Vagina (tissue), 2 donors: Measurements from ENCODE around the gene ZNF12. TPM values are rescaled to one million over a fixed set of nuclear protein-coding genes. Genes with fewer than 3 reads are reported as not detected.

ENCODE experiments used
- DNase-seq, 2 donors: peaks; one replicate each; pipeline ENCODE4 v3.0.0-alpha.2; 2017; ENCODE audit errors: extremely low spot score in 2 of 2
- H3K27ac ChIP-seq: fragments of 200-600 bp; sonication (generic); one replicate; pipeline ENCODE4 v1.5.1; 2019
- H3K27me3 ChIP-seq: fragments of 200-600 bp; sonication (generic); one replicate; pipeline ENCODE4 v1.5.1; 2019
- H3K36me3 ChIP-seq, 2 donors: fragments of 200-600 bp; sonication (generic); one replicate each; pipeline ENCODE4 v1.5.1; 2017 to 2019
- H3K4me1 ChIP-seq: fragments of 200-600 bp; sonication (generic); one replicate; pipeline ENCODE4 v1.5.1; 2019
- H3K4me3 ChIP-seq, 2 donors: fragments of 200-600 bp; sonication (generic); 1 replicate in 1 of 2; 2 replicates in 1 of 2; pipeline ENCODE4 v1.5.1; 2016 to 2019
- H3K9me3 ChIP-seq: fragments of 200-600 bp; sonication (generic); one replicate; pipeline ENCODE4 v1.5.1; 2019
- POLR2A ChIP-seq, 2 donors: fragments of 450-650 bp; IDR thresholded peaks; one replicate each; pipeline ENCODE4 v1.6.1; 2017; ENCODE audit warnings: antibody characterized with exemption in 2 of 2, mild to moderate bottlenecking in 2 of 2, moderate library complexity in 2 of 2
- POLR2AphosphoS5 ChIP-seq, 2 donors: sonication (generic); formaldehyde crosslinking; IDR thresholded peaks; one replicate each; pipeline ENCODE4 v1.9.0; 2017; ENCODE audit warnings: antibody characterized with exemption in 2 of 2, mild to moderate bottlenecking in 2 of 2, low read depth in 1 of 2; ENCODE audit not compliant: insufficient read depth in 1 of 2
- intact Hi-C: fragments of 100-400 bp; cut with DNase I; formaldehyde crosslinking; loops from one replicate; pipeline ENCODE4 v1.15.1; 2023
- total RNA-seq: library from RNA; depleted of rRNA; stranded (reverse); fragments of >200 nt; gene quantifications from one replicate; pipeline ENCODE4 v1.2.3, GENCODE V29; 2016
- TF ChIP-seq, protein P1 (sequence below), 3 experiments: fragments of 450-650 bp in 2 of 3; fragments of 200-600 bp in 1 of 3; sonication (generic) in 1 of 3; IDR thresholded peaks; one replicate each; pipeline ENCODE4 v1.5.1; 2017 to 2019; ENCODE audit warnings: antibody characterized with exemption in 3 of 3, mild to moderate bottlenecking in 2 of 3, moderate library complexity in 2 of 3

Gene ZNF12
- total RNA-seq, 1 donor from 2014 or later = 49.8 TPM

- no peak for TF ChIP-seq POLR2AphosphoS5 (IDR thresholded peaks at IDR 0.05; ENCODE audit: insufficient read depth in 1 of 2, low read depth in 1 of 2)
- no peak for TF ChIP-seq POLR2A (IDR thresholded peaks at IDR 0.05)
- TF ChIP-seq, protein P1, sequence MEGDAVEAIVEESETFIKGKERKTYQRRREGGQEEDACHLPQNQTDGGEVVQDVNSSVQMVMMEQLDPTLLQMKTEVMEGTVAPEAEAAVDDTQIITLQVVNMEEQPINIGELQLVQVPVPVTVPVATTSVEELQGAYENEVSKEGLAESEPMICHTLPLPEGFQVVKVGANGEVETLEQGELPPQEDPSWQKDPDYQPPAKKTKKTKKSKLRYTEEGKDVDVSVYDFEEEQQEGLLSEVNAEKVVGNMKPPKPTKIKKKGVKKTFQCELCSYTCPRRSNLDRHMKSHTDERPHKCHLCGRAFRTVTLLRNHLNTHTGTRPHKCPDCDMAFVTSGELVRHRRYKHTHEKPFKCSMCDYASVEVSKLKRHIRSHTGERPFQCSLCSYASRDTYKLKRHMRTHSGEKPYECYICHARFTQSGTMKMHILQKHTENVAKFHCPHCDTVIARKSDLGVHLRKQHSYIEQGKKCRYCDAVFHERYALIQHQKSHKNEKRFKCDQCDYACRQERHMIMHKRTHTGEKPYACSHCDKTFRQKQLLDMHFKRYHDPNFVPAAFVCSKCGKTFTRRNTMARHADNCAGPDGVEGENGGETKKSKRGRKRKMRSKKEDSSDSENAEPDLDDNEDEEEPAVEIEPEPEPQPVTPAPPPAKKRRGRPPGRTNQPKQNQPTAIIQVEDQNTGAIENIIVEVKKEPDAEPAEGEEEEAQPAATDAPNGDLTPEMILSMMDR (IDR thresholded peaks at IDR 0.05) = no peak
- intact Hi-C loops = no loop called here
- Histone ChIP-seq H3K4me3 (no peak overlapping the region), H3K36me3 (peaks cover 0 to 31% of the 10 kb centered on the region in 2 donors), H3K27ac (no peak overlapping the region), H3K9me3 (no peaks in the 10 kb centered on the region), H3K27me3 (no peaks in the 10 kb centered on the region), H3K4me1 (peaks cover 3% of the 10 kb centered on the region)
- DNase-seq = peak in 1 of 2 donors; percentile 37
Observed at GRCh38 chr7:6655636-6656385, 50.9 kb downstream of the ZNF12 start.

DNA sequence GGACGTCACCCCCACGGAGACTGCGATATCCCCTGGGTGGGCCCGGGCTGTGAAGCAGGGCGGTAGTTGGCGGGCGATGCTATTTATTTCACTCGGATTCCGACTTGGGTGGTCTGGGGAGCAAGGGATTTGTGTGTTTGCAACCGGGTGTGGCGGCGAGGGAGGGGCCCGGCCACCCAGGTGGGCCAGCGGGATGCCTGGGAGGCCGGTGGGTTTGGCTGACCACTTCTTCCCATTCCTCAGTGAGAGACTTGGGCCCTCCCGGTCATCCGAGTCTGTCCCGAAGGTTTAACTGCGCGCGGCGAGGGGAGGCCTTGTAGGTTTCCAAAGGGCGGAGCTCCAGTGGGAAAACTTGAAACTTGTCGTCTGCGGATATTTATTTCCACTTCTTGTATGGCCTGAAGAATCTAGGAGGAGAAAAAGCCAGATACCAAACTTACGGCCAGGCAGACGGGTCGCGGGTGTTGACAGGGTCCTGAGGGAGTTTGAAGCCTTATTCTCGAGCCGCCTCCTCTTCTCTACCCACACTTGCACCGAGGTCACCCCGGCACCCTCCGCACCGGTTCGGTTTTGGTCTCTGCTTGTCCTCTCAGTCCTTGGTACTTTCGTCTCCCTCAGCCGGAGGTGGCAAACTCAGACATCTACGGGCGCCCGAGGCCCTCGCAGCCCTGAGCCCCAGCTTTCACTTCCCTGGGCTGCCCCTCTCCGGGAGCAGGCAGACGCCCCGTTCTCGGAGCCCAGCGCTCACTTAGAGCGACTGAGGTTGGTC is 51.7 kb downstream of the ZNF12 start:
- no peak for DNase-seq
- TF ChIP-seq POLR2A (IDR thresholded peaks at IDR 0.05) (no peak), POLR2AphosphoS5 (IDR thresholded peaks at IDR 0.05; ENCODE audit: insufficient read depth in 1 of 2, low read depth in 1 of 2) (no peak)
- TF ChIP-seq, protein P1 (IDR thresholded peaks at IDR 0.05) = no peak
- no peaks in the 10 kb centered on the region for H3K27me3 ChIP-seq
- H3K4me3 ChIP-seq = no peak overlapping the region
- H3K27ac ChIP-seq = no peak overlapping the region
- H3K9me3 ChIP-seq = no peaks in the 10 kb centered on the region
- intact Hi-C loops = no loop called here
- peaks cover 3% of the 10 kb centered on the region for H3K4me1 ChIP-seq
- peaks cover 0 to 39% of the 10 kb centered on the region in 2 donors for H3K36me3 ChIP-seq

DNA sequence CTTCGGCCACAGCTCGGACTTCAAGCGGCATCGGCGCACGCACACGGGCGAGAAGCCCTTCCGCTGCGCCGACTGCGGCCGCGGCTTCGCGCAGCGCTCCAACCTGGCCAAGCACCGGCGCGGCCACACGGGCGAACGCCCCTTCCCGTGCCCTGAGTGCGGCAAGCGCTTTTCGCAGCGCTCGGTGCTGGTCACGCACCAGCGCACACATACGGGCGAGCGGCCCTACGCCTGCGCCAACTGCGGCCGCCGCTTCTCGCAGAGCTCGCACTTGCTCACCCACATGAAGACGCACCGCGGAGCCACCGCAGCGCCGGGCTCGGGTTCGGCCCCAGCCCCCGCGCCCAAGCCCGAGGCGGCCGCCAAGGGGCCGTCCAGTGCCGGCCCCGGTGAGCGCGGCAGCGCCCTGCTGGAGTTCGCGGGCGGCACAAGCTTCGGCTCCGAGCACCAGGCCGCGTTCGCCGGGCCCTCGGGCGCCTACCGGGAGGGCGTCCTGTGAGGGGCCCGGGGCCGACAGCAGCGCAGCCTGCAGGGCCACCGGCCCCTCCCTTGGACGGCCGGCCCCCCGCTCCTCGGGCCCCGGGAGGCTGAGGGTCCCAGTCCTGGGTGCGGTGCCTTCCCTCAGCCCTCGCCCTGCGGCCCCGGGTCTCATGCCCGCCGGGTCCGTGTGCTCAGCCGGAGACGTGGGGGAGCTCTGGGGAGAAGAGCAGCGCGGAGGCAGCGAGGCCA is 52.5 kb downstream of the ZNF12 start:
- Histone ChIP-seq H3K27me3 (no peaks in the 10 kb centered on the region), H3K36me3 (peaks cover 0 to 45% of the 10 kb centered on the region in 2 donors), H3K4me1 (peaks cover 3% of the 10 kb centered on the region), H3K4me3 (no peak overlapping the region), H3K9me3 (no peaks in the 10 kb centered on the region), H3K27ac (no peak overlapping the region)
- intact Hi-C loops = no loop called here
- DNase-seq = no peak
- TF ChIP-seq, protein P1 (IDR thresholded peaks at IDR 0.05) = no peak
- TF ChIP-seq POLR2AphosphoS5 (IDR thresholded peaks at IDR 0.05; ENCODE audit: insufficient read depth in 1 of 2, low read depth in 1 of 2) (no peak), POLR2A (IDR thresholded peaks at IDR 0.05) (no peak)

DNA sequence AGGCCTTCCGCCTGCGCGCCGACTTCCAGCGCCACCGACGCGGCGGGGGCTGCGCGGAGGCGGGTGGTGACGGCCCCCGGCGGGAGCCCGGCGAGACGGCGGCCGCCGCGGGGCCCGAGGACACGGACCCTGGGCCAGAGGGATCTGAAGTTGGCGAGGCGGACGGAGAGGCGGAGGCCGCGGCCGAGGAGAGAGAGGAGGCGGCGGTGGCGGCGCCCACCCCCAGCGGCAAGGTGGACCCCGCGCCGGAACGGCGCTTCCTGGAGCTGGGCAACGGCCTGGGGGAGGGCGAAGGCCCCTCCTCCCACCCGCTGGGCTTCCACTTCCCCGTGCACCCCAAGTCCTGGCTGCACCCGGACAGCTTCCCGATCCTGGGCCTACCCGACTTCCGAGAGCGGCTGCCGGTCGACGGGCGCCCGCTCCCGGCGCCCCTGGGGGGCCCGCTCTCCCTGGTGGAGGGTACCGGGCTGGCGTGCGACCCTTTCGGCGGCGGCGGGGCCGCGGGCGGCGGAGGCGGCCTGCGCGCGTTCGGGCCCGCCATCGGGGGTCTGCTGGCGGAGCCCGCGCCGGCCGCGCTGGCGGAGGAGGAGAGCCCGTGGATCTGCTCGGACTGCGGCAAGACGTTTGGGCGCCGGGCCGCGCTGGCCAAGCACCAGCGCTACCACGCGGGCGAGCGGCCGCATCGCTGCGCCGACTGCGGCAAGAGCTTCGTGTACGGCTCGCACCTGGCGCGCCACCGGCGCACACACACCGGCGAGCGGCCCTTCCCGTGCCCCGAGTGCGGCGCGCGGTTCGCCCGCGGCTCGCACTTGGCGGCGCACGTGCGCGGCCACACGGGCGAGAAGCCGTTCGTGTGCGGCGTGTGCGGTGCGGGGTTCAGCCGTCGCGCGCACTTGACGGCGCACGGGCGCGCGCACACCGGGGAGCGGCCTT is 53.4 kb downstream of the ZNF12 start:
- intact Hi-C loops = no loop called here
- Histone ChIP-seq H3K4me1 (no peaks in the 10 kb centered on the region), H3K27ac (no peak overlapping the region), H3K9me3 (no peaks in the 10 kb centered on the region), H3K36me3 (peaks cover 0 to 46% of the 10 kb centered on the region in 2 donors), H3K27me3 (no peaks in the 10 kb centered on the region), H3K4me3 (no peak overlapping the region)
- TF ChIP-seq POLR2A (IDR thresholded peaks at IDR 0.05) (no peak), POLR2AphosphoS5 (IDR thresholded peaks at IDR 0.05; ENCODE audit: insufficient read depth in 1 of 2, low read depth in 1 of 2) (no peak)
- TF ChIP-seq, protein P1 (IDR thresholded peaks at IDR 0.05) = no peak
- no peak for DNase-seq
